ENCODE results near the gene RNF217.

Gene RNF217

GRCh38 chr6:125057392-125058246, 95.4 kb downstream of the RNF217 start:
- TF ChIP-seq, protein P1, sequence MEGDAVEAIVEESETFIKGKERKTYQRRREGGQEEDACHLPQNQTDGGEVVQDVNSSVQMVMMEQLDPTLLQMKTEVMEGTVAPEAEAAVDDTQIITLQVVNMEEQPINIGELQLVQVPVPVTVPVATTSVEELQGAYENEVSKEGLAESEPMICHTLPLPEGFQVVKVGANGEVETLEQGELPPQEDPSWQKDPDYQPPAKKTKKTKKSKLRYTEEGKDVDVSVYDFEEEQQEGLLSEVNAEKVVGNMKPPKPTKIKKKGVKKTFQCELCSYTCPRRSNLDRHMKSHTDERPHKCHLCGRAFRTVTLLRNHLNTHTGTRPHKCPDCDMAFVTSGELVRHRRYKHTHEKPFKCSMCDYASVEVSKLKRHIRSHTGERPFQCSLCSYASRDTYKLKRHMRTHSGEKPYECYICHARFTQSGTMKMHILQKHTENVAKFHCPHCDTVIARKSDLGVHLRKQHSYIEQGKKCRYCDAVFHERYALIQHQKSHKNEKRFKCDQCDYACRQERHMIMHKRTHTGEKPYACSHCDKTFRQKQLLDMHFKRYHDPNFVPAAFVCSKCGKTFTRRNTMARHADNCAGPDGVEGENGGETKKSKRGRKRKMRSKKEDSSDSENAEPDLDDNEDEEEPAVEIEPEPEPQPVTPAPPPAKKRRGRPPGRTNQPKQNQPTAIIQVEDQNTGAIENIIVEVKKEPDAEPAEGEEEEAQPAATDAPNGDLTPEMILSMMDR (IDR thresholded peaks at IDR 0.05; ENCODE audit: unreplicated experiment in 3 of 3) = no peak
- Mint-ChIP-seq H3K27ac (no peak overlapping the region), H3K4me3 (no peak overlapping the region), H3K9me3 (no peaks in the 10 kb centered on the region), H3K27me3 (ENCODE audit: low read depth) (no peaks in the 10 kb centered on the region), H3K36me3 (ENCODE audit: low read depth) (peaks cover 10% of the 10 kb centered on the region), H3K4me1 (peaks cover 21% of the 10 kb centered on the region)

DNA sequence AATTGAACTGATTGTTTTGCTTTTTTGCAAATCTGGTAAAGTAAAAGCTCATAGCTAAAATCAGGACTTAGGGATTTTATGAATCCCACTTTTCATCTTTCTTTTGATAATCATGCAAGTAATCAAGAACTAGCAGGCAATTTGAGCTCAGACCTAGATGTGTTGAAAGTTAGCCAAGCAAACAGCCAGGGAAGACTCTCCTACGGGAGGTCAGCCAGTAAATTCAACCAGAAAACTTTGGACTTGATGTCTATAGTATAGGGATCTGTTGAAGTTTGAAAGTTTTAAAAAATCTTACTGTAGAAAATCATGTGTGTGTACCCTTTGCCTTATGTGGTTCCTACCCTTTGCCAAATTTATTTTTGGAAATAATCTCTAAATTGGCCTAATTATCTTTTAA, 96.3 kb downstream of the RNF217 start:
- TF ChIP-seq, protein P1 (IDR thresholded peaks at IDR 0.05; ENCODE audit: unreplicated experiment in 3 of 3) = no peak
- peaks cover 10% of the 10 kb centered on the region for H3K36me3 Mint-ChIP-seq (ENCODE audit: low read depth)
- H3K4me1 Mint-ChIP-seq = peaks cover 21% of the 10 kb centered on the region
- H3K4me3 Mint-ChIP-seq = no peak overlapping the region
- peak overlapping the region in 2 of 3 experiments; percentile 53 to 60 for H3K27ac Mint-ChIP-seq
- H3K27me3 Mint-ChIP-seq (ENCODE audit: low read depth) = no peaks in the 10 kb centered on the region
- H3K9me3 Mint-ChIP-seq = no peaks in the 10 kb centered on the region

- Mint-ChIP-seq H3K4me3 (no peak overlapping the region), H3K36me3 (ENCODE audit: low read depth) (peaks cover 4% of the 10 kb centered on the region), H3K9me3 (no peaks in the 10 kb centered on the region), H3K4me1 (peaks cover 11% of the 10 kb centered on the region), H3K27me3 (ENCODE audit: low read depth) (no peaks in the 10 kb centered on the region), H3K27ac (no peak overlapping the region)
- TF ChIP-seq, protein P1 (IDR thresholded peaks at IDR 0.05; ENCODE audit: unreplicated experiment in 3 of 3) = no peak
Measured at GRCh38 chr6:125063307-125063706, 101.1 kb downstream of the RNF217 start.

DNA sequence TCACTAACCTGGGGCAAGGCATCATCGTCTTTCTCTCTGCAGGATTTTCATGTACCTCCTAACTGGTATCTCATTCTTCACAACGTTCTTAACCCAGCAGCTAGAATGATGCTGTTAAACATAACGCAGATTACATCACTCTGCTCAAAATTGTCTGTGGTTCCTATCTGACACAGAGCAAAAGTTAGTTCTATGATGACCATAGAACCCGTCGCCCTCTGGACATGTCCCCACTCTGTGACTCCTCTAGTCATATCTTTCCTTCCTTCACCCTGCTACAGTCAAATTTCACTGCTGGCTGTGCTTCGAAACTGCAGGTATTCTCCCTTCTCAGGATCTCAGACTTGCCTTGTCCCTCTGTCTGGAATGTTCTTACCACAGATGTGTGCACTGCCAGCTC, 103.9 kb downstream of the RNF217 start:
- Mint-ChIP-seq H3K27ac (no peak overlapping the region), H3K4me3 (no peak overlapping the region), H3K27me3 (ENCODE audit: low read depth) (no peaks in the 10 kb centered on the region), H3K9me3 (no peaks in the 10 kb centered on the region), H3K36me3 (ENCODE audit: low read depth) (peaks cover 5% of the 10 kb centered on the region), H3K4me1 (no peaks in the 10 kb centered on the region)
- TF ChIP-seq, protein P1 (IDR thresholded peaks at IDR 0.05; ENCODE audit: unreplicated experiment in 3 of 3) = no peak

- no peaks in the 10 kb centered on the region for H3K9me3 Mint-ChIP-seq
- TF ChIP-seq, protein P1 (IDR thresholded peaks at IDR 0.05; ENCODE audit: unreplicated experiment in 3 of 3) = no peak
- H3K27me3 Mint-ChIP-seq (ENCODE audit: low read depth) = no peaks in the 10 kb centered on the region
- H3K4me1 Mint-ChIP-seq = no peaks in the 10 kb centered on the region
- H3K27ac Mint-ChIP-seq = no peak overlapping the region
- peaks cover 5% of the 10 kb centered on the region for H3K36me3 Mint-ChIP-seq (ENCODE audit: low read depth)
- no peak overlapping the region for H3K4me3 Mint-ChIP-seq
Measured at GRCh38 chr6:125066964-125067363, 104.7 kb downstream of the RNF217 start.

GRCh38 chr6:125067552-125067951, 105.3 kb downstream of the RNF217 start:
- Mint-ChIP-seq H3K36me3 (ENCODE audit: low read depth) (peaks cover 5% of the 10 kb centered on the region), H3K9me3 (no peaks in the 10 kb centered on the region), H3K4me3 (no peak overlapping the region), H3K27me3 (ENCODE audit: low read depth) (no peaks in the 10 kb centered on the region), H3K4me1 (no peaks in the 10 kb centered on the region), H3K27ac (no peak overlapping the region)
- TF ChIP-seq, protein P1 (IDR thresholded peaks at IDR 0.05; ENCODE audit: unreplicated experiment in 3 of 3) = no peak
